OCI-LY3 (cell line): ENCODE measurements around the gene LY6G6C.

Experiments
- H2AFZ ChIP-seq: fragments of 200-600, 300-600 bp; shearing (Covaris generic); 2 replicates; pipeline ENCODE4 v1.6.0; 2014; ENCODE audit warnings: antibody characterized with exemption, low read depth, low read length
- H3K27ac ChIP-seq: fragments of 200-600, 300-600 bp; sonication (generic); 2 replicates; pipeline ENCODE4 v1.5.1; 2014; ENCODE audit warnings: mild to moderate bottlenecking, low read length, moderate library complexity, mixed read lengths
- H3K27me3 ChIP-seq: fragments of 200-600, 300-600 bp; sonication (generic); 2 replicates; pipeline ENCODE4 v1.6.1; 2014; ENCODE audit warnings: low read depth, low read length, mixed read lengths
- H3K36me3 ChIP-seq: fragments of 200-600, 300-600 bp; sonication (generic); replicated peaks from 2 replicates; pipeline ENCODE3; 2014; ENCODE audit warnings: low read depth, low read length, mixed read lengths
- H3K4me1 ChIP-seq: fragments of 300-600, 200-600 bp; sonication (generic); 2 replicates; pipeline ENCODE4 v1.6.1; 2014; ENCODE audit warnings: low read length, mixed read lengths
- H3K4me2 ChIP-seq: fragments of 200-600, 300-600 bp; sonication (generic); 2 replicates; pipeline ENCODE4 v1.6.1; 2014; ENCODE audit warnings: low read length, mixed read lengths
- H3K4me3 ChIP-seq: fragments of 300-600, 200-600 bp; sonication (generic); 2 replicates; pipeline ENCODE4 v1.5.1; 2014; ENCODE audit warnings: antibody characterized with exemption, mild to moderate bottlenecking, low read length, moderate library complexity
- H3K79me2 ChIP-seq: fragments of 300-600, 200-600 bp; shearing (Covaris generic); 2 replicates; pipeline ENCODE4 v1.6.1; 2014; ENCODE audit warnings: mild to moderate bottlenecking, low read length, mixed read lengths
- H3K9ac ChIP-seq: fragments of 300-600, 200-600 bp; shearing (Covaris generic); 2 replicates; pipeline ENCODE4 v1.6.0; 2014; ENCODE audit warnings: mild to moderate bottlenecking, low read length, moderate library complexity
- H3K9me3 ChIP-seq: fragments of 200-600, 300-600 bp; shearing (Covaris generic); 2 replicates; pipeline ENCODE4 v1.6.1; 2014; ENCODE audit warnings: low read length, mixed read lengths; ENCODE audit not compliant: insufficient read depth
- H4K20me1 ChIP-seq: fragments of 200-600, 300-600 bp; sonication (generic); 2 replicates; pipeline ENCODE4 v1.6.1; 2016; ENCODE audit warnings: low read length, mixed read lengths; ENCODE audit not compliant: insufficient read depth
- CTCF ChIP-seq: fragments of 200-600, 300-600 bp; sonication (generic); IDR thresholded peaks from 2 replicates; pipeline ENCODE4 v1.5.1; 2014; ENCODE audit warnings: antibody characterized with exemption, low read length, low read depth
- EZH2phosphoT487 ChIP-seq: fragments of 200-600 bp; shearing (Covaris generic); IDR thresholded peaks from 2 replicates; pipeline ENCODE4 v1.6.1; 2018; ENCODE audit warnings: antibody characterized with exemption, mixed run types, low read depth

The LY6G6C gene

GRCh38 chr6:31750411-31751022 lies 29.0 kb upstream of the LY6G6C start:
- no peak overlapping the region for H2AFZ ChIP-seq
- TF ChIP-seq CTCF: no peak
- no peak for TF ChIP-seq EZH2phosphoT487
- H3K4me2 ChIP-seq: no peak overlapping the region
- H3K4me1 ChIP-seq: no peaks in the 10 kb centered on the region
- no peak overlapping the region for H3K27ac ChIP-seq
- no peak overlapping the region for H3K9ac ChIP-seq
- no peaks in the 10 kb centered on the region for H3K27me3 ChIP-seq
- no peaks in the 10 kb centered on the region for H3K79me2 ChIP-seq
- H3K9me3 ChIP-seq: no peaks in the 10 kb centered on the region
- H3K36me3 ChIP-seq: peaks cover 9% of the 10 kb centered on the region
- H4K20me1 ChIP-seq: no peaks in the 10 kb centered on the region
- no peak overlapping the region for H3K4me3 ChIP-seq

DNA sequence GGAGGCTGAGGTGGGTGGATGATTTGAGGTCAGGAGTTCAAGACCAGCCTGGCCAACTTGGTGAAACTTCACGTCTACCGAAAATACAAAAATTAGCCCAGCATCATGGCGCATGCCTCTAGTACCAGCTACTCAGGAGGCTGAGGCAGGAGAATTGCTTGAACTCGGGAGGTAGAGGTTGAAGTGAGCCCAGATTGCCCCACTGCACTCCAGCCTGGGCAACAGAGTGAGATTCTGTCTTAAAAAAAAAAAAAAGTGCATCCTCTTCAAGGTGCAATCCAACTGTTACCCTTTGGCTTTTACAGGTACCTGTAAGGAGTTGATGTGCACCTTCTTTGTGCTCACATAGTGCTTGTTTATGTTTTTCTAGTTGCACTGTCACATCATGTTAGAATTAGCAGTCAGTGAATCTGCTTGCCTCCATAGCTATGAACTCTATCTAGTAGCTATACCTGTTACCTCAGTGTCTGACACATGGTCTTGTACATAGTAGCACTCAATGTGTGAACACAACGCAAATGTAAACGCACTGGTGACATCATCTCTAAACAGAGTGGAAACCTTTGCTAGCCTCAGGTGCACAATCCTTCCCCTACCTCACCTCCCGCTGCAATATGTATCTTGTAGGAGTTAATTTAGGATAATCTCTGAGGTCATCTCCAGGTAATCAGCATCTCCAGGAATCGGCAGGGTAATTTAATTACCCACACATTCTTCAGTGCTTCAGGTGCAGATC lies 27.9 kb upstream of the LY6G6C start:
- no peak overlapping the region for H2AFZ ChIP-seq
- H3K4me1 ChIP-seq: no peaks in the 10 kb centered on the region
- H3K79me2 ChIP-seq: no peaks in the 10 kb centered on the region
- no peaks in the 10 kb centered on the region for H4K20me1 ChIP-seq
- H3K27ac ChIP-seq: no peak overlapping the region
- no peak overlapping the region for H3K9ac ChIP-seq
- no peaks in the 10 kb centered on the region for H3K9me3 ChIP-seq
- H3K36me3 ChIP-seq: peaks cover 9% of the 10 kb centered on the region
- H3K4me3 ChIP-seq: no peak overlapping the region
- no peaks in the 10 kb centered on the region for H3K27me3 ChIP-seq
- no peak overlapping the region for H3K4me2 ChIP-seq
- no peak for TF ChIP-seq CTCF
- no peak for TF ChIP-seq EZH2phosphoT487

GRCh38 chr6:31744422-31744821 lies 22.9 kb upstream of the LY6G6C start:
- TF ChIP-seq EZH2phosphoT487 (no peak), CTCF (no peak)
- no peaks in the 10 kb centered on the region for H3K27me3 ChIP-seq
- H3K9me3 ChIP-seq: no peaks in the 10 kb centered on the region
- no peak overlapping the region for H3K9ac ChIP-seq
- no peak overlapping the region for H3K4me3 ChIP-seq
- peaks cover 4% of the 10 kb centered on the region; the same call in 1 of the 2 replicates for H3K4me1 ChIP-seq
- peaks cover 15% of the 10 kb centered on the region for H3K79me2 ChIP-seq
- H2AFZ ChIP-seq: no peak overlapping the region
- no peak overlapping the region for H3K4me2 ChIP-seq
- no peak overlapping the region for H3K27ac ChIP-seq
- no peaks in the 10 kb centered on the region for H4K20me1 ChIP-seq
- H3K36me3 ChIP-seq: peaks cover 30% of the 10 kb centered on the region

DNA sequence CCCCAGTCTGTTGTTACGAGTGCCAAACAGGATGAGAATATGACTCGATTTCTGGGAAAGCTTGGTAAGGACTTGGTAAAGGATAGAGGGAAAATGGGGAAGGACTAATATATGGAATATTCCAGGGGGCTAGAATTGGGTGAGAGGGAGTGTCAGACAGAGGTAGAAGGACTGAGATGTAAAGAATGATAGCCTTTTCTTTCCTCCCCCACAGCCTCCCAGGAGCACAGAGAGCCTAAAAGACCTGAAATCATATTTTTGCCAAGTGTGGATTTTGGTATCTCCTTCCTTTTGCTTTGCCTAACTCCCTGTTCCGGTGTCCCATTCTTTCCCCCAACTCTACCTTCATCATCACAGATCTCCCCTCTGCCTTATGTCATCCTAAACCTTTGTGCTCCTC lies 21.3 kb upstream of the LY6G6C start:
- H3K36me3 ChIP-seq: peaks cover 30% of the 10 kb centered on the region
- H2AFZ ChIP-seq: no peak overlapping the region
- H3K9ac ChIP-seq: no peak overlapping the region
- H3K27ac ChIP-seq: no peak overlapping the region
- H3K4me3 ChIP-seq: no peak overlapping the region
- peaks cover 15% of the 10 kb centered on the region for H3K79me2 ChIP-seq
- H3K9me3 ChIP-seq: no peaks in the 10 kb centered on the region
- no peak for TF ChIP-seq CTCF
- TF ChIP-seq EZH2phosphoT487: no peak
- no peaks in the 10 kb centered on the region for H4K20me1 ChIP-seq
- H3K27me3 ChIP-seq: no peaks in the 10 kb centered on the region
- no peak overlapping the region for H3K4me2 ChIP-seq
- peaks cover 17% of the 10 kb centered on the region for H3K4me1 ChIP-seq
